ENCODE data around the gene RFX4.

RFX4 gene

DNA sequence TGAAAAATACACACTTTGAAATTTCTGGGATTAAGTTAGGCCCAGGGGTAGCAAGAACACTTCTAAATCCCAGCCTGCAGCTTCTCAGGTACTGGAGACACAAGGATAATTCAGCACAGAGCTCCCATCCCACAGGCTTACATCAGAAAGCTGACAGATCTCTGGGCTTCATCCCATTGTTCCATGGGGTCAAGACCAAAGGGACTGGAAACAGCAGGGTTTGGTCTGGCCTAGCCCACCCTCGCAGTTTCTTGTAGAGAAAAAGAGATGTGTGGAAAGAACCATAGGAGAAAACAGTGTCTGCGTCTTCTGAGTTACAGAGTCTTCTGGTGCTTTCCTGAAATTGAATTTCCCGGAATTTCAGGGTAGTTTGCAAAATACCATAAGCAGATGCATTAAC is 132.1 kb downstream of the RFX4 start:
- H3K27me3 ChIP-seq (ENCODE audit: insufficient read depth, low read length, poor library complexity, severe bottlenecking), result no peaks in the 10 kb centered on the region
- H3K36me3 ChIP-seq (ENCODE audit: insufficient read depth, low read length), result no peaks in the 10 kb centered on the region
- no peak for TF ChIP-seq EZH2phosphoT487 (IDR thresholded peaks at IDR 0.05; ENCODE audit: borderline replicate concordance)
- TF ChIP-seq, protein P1, sequence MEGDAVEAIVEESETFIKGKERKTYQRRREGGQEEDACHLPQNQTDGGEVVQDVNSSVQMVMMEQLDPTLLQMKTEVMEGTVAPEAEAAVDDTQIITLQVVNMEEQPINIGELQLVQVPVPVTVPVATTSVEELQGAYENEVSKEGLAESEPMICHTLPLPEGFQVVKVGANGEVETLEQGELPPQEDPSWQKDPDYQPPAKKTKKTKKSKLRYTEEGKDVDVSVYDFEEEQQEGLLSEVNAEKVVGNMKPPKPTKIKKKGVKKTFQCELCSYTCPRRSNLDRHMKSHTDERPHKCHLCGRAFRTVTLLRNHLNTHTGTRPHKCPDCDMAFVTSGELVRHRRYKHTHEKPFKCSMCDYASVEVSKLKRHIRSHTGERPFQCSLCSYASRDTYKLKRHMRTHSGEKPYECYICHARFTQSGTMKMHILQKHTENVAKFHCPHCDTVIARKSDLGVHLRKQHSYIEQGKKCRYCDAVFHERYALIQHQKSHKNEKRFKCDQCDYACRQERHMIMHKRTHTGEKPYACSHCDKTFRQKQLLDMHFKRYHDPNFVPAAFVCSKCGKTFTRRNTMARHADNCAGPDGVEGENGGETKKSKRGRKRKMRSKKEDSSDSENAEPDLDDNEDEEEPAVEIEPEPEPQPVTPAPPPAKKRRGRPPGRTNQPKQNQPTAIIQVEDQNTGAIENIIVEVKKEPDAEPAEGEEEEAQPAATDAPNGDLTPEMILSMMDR (conservative IDR thresholded peaks at IDR 0.05; ENCODE audit: low read length), result no peak
- H4K20me1 ChIP-seq (ENCODE audit: insufficient read depth, low read length, poor library complexity, severe bottlenecking), result no peaks in the 10 kb centered on the region
- H3K9me3 ChIP-seq (ENCODE audit: insufficient read depth, low read depth, low read length), result no peaks in the 10 kb centered on the region
- H3K4me1 ChIP-seq (ENCODE audit: insufficient read depth, low read length, poor library complexity, severe bottlenecking), result no peaks in the 10 kb centered on the region
- no peak overlapping the region for H3K4me3 ChIP-seq (ENCODE audit: low read length, poor library complexity, severe bottlenecking)
- no peak overlapping the region for H3K9ac ChIP-seq (ENCODE audit: low read depth, low read length, poor library complexity, severe bottlenecking)
- H3K4me2 ChIP-seq (ENCODE audit: low read depth, low read length, poor library complexity, severe bottlenecking), result no peak overlapping the region
- no peaks in the 10 kb centered on the region for H3K79me2 ChIP-seq (ENCODE audit: insufficient read depth, low read length)
- no peaks in the 10 kb centered on the region for H3F3A ChIP-seq (ENCODE audit: low read depth)
- H3K9me2 ChIP-seq (replicated peaks; ENCODE audit: low read depth, low read length), result no peaks in the 10 kb centered on the region
- no peak overlapping the region for H2AFZ ChIP-seq (ENCODE audit: low read length)

DNA sequence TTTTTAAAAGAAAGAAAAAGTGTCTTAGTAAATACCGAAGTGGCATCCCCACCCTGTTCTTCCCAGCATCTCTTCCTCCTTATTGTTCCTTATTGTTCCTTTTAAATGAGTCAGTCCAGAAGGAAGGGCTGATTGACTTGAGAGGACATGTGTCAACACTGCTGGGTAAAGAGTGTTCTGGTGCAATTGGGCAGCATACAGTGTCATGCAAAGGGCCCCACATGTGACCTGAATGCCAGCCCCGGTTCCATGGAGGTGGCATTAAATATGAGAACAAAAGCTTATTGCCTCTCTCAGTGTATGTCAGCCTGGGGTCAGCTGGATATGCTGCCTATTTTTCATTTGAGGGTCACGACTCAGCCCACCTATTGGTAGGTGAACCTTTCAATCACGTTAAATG is 132.8 kb downstream of the RFX4 start:
- Histone ChIP-seq H3K79me2 (ENCODE audit: insufficient read depth, low read length) (no peaks in the 10 kb centered on the region), H3K4me2 (ENCODE audit: low read depth, low read length, poor library complexity, severe bottlenecking) (no peak overlapping the region), H3K27me3 (ENCODE audit: insufficient read depth, low read length, poor library complexity, severe bottlenecking) (no peaks in the 10 kb centered on the region), H3K9me3 (ENCODE audit: insufficient read depth, low read depth, low read length) (no peaks in the 10 kb centered on the region), H3K36me3 (ENCODE audit: insufficient read depth, low read length) (no peaks in the 10 kb centered on the region), H3F3A (ENCODE audit: low read depth) (no peaks in the 10 kb centered on the region), H2AFZ (ENCODE audit: low read length) (no peak overlapping the region), H3K4me3 (ENCODE audit: low read length, poor library complexity, severe bottlenecking) (no peak overlapping the region), H3K9ac (ENCODE audit: low read depth, low read length, poor library complexity, severe bottlenecking) (no peak overlapping the region), H4K20me1 (ENCODE audit: insufficient read depth, low read length, poor library complexity, severe bottlenecking) (no peaks in the 10 kb centered on the region), H3K4me1 (ENCODE audit: insufficient read depth, low read length, poor library complexity, severe bottlenecking) (no peaks in the 10 kb centered on the region), H3K9me2 (replicated peaks; ENCODE audit: low read depth, low read length) (no peaks in the 10 kb centered on the region)
- no peak for TF ChIP-seq EZH2phosphoT487 (IDR thresholded peaks at IDR 0.05; ENCODE audit: borderline replicate concordance)
- TF ChIP-seq, protein P1 (conservative IDR thresholded peaks at IDR 0.05; ENCODE audit: low read length), result no peak

GRCh38 chr12:106717673-106718072 is 134.9 kb downstream of the RFX4 start:
- no peaks in the 10 kb centered on the region for H3K4me1 ChIP-seq (ENCODE audit: insufficient read depth, low read length, poor library complexity, severe bottlenecking)
- no peaks in the 10 kb centered on the region for H3K27me3 ChIP-seq (ENCODE audit: insufficient read depth, low read length, poor library complexity, severe bottlenecking)
- H3K9me3 ChIP-seq (ENCODE audit: insufficient read depth, low read depth, low read length), result no peaks in the 10 kb centered on the region
- H3K9ac ChIP-seq (ENCODE audit: low read depth, low read length, poor library complexity, severe bottlenecking), result no peak overlapping the region
- no peaks in the 10 kb centered on the region for H3F3A ChIP-seq (ENCODE audit: low read depth)
- no peaks in the 10 kb centered on the region for H3K9me2 ChIP-seq (replicated peaks; ENCODE audit: low read depth, low read length)
- H3K36me3 ChIP-seq (ENCODE audit: insufficient read depth, low read length), result no peaks in the 10 kb centered on the region
- H3K79me2 ChIP-seq (ENCODE audit: insufficient read depth, low read length), result no peaks in the 10 kb centered on the region
- no peak overlapping the region for H2AFZ ChIP-seq (ENCODE audit: low read length)
- no peaks in the 10 kb centered on the region for H4K20me1 ChIP-seq (ENCODE audit: insufficient read depth, low read length, poor library complexity, severe bottlenecking)
- no peak overlapping the region for H3K4me2 ChIP-seq (ENCODE audit: low read depth, low read length, poor library complexity, severe bottlenecking)
- TF ChIP-seq EZH2phosphoT487 (IDR thresholded peaks at IDR 0.05; ENCODE audit: borderline replicate concordance), result no peak
- TF ChIP-seq, protein P1 (conservative IDR thresholded peaks at IDR 0.05; ENCODE audit: low read length), result no peak
- no peak overlapping the region for H3K4me3 ChIP-seq (ENCODE audit: low read length, poor library complexity, severe bottlenecking)

Measured in Loucy (cell line).